ENCODE results near the gene S100A13. TPM values are rescaled to one million over a fixed set of nuclear protein-coding genes. Genes with fewer than 3 reads are reported as not detected.
A peak's percentile ranks its signal among the peaks of the same experiment; 100 is the strongest.

S100A13 gene
- total RNA-seq, 2 donors from 2014 or later = 224 to 284 TPM

DNA sequence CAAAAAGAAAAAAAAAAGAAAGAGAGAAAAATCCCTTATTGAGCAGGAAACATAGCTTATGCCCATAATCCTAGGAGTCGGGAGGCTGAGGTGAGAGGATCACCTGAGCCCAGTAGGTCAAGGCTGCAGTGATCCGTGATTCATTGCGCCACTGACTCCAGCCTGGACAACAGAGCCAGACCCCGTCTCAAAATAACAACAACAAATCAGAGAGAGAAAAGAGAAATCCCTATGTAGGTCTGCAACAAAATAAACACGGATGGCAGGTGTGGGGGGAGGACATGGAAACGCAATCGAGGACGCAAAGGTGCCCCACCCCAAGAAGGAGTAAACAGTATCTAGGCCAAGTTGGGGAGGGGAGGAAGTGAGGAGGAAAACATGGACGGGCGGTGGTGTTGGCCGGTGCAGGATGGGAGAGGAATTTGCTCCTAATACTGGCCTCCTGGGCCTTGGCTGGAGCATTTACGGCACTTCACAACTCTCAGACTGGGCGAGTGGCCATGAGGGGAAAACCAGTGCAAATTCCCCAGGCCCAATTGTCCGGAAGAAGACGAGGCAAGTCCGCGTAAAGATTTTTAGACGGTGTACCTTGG, 6.0 kb upstream of the S100A13 start:
- Histone ChIP-seq H3K36me3 (ENCODE audit: control insufficient read depth, insufficient read depth, low read length) (peaks cover 29% of the 10 kb centered on the region), H3K4me1 (ENCODE audit: control insufficient read depth, insufficient read depth, low read length) (no peaks in the 10 kb centered on the region), H3K9ac (ENCODE audit: extremely low read depth, low read length, poor library complexity, severe bottlenecking) (no peak overlapping the region), H3K9me3 (ENCODE audit: control insufficient read depth, low read length) (peaks cover 7% of the 10 kb centered on the region), H3K27ac (ENCODE audit: low read depth, low read length) (no peak overlapping the region), H3K27me3 (ENCODE audit: control insufficient read depth, insufficient read depth, low read length, poor library complexity, severe bottlenecking) (no peaks in the 10 kb centered on the region), H3K4me3 (ENCODE audit: low read length) (peak overlapping the region; percentile 98)
- Mint-ChIP-seq H3K9me3 (peaks cover 4% of the 10 kb centered on the region), H3K27ac (peak overlapping the region; percentile 100), H3K36me3 (ENCODE audit: low read depth) (peaks cover 35% of the 10 kb centered on the region), H3K4me1 (peaks cover 18% of the 10 kb centered on the region), H3K27me3 (ENCODE audit: insufficient read depth) (no peaks in the 10 kb centered on the region), H3K4me3 (peak overlapping the region; percentile 98)
- 85 to 90% methylated on average over 10 to 18 of the region's 18 CpGs for WGBS, 2 experiments (ENCODE audit: insufficient coverage in 1 of 2, insufficient read length in 1 of 2)
- TF ChIP-seq, protein P1, sequence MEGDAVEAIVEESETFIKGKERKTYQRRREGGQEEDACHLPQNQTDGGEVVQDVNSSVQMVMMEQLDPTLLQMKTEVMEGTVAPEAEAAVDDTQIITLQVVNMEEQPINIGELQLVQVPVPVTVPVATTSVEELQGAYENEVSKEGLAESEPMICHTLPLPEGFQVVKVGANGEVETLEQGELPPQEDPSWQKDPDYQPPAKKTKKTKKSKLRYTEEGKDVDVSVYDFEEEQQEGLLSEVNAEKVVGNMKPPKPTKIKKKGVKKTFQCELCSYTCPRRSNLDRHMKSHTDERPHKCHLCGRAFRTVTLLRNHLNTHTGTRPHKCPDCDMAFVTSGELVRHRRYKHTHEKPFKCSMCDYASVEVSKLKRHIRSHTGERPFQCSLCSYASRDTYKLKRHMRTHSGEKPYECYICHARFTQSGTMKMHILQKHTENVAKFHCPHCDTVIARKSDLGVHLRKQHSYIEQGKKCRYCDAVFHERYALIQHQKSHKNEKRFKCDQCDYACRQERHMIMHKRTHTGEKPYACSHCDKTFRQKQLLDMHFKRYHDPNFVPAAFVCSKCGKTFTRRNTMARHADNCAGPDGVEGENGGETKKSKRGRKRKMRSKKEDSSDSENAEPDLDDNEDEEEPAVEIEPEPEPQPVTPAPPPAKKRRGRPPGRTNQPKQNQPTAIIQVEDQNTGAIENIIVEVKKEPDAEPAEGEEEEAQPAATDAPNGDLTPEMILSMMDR (conservative IDR thresholded peaks at IDR 0.05) = no peak
- DNase-seq = no peak

DNA sequence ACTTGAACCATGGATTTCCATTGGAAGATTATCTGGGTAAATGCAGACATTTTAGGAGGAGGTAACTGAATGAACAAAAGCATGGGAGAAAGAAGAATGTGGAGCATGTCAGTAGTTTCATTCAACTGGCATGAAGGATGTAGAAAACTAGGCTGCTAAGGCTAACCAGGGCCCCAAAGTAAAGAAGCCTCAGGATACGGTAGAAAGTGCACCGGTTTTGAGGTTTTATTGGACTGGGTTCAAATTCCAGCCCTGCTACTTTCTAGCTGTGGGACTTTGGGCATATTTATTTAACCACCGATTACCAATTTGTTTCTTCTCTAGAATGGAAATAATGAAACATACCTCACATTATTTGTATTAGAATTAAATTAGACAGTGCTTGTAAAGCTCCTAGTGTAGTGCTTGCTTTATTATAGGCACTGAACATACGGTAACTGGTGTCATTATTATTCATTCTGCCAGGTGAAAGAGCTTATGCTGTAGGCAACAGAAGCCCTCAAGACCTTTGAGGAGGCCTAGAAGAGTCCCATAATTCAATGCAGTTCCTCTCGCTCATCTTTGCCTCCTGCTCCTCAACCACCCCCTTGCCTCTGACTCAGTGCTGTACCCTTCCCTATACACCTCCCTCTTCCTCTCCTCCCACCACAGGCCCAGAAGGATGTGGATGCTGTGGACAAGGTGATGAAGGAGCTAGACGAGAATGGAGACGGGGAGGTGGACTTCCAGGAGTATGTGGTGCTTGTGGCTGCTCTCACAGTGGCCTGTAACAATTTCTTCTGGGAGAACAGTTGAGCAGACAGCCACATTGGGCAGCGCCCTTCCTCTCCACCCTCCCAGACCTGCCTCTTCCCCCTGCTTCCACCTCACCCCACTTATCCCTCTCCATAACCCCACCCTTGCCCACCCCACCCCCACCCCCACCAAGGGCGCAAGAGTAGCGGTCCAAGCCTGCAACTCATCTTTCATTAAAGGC, 4.0 kb upstream of the S100A13 start:
- Histone ChIP-seq H3K9me3 (ENCODE audit: control insufficient read depth, low read length) (peaks cover under 1% of the 10 kb centered on the region), H3K4me3 (ENCODE audit: low read length) (no peak overlapping the region), H3K4me1 (ENCODE audit: control insufficient read depth, insufficient read depth, low read length) (no peaks in the 10 kb centered on the region), H3K36me3 (ENCODE audit: control insufficient read depth, insufficient read depth, low read length) (peaks cover 12% of the 10 kb centered on the region), H3K27me3 (ENCODE audit: control insufficient read depth, insufficient read depth, low read length, poor library complexity, severe bottlenecking) (no peaks in the 10 kb centered on the region), H3K9ac (ENCODE audit: extremely low read depth, low read length, poor library complexity, severe bottlenecking) (no peak overlapping the region), H3K27ac (ENCODE audit: low read depth, low read length) (no peak overlapping the region)
- Mint-ChIP-seq H3K27me3 (ENCODE audit: insufficient read depth) (no peaks in the 10 kb centered on the region), H3K4me1 (peaks cover 24% of the 10 kb centered on the region), H3K36me3 (ENCODE audit: low read depth) (peaks cover 19% of the 10 kb centered on the region), H3K4me3 (no peak overlapping the region), H3K9me3 (peaks cover 4% of the 10 kb centered on the region), H3K27ac (no peak overlapping the region)
- TF ChIP-seq, protein P1 (conservative IDR thresholded peaks at IDR 0.05) = no peak
- 95 to 98% methylated on average over 3 to 7 of the region's 10 CpGs for WGBS, 2 experiments (ENCODE audit: insufficient coverage in 1 of 2, insufficient read length in 1 of 2)
- DNase-seq = no peak

DNA sequence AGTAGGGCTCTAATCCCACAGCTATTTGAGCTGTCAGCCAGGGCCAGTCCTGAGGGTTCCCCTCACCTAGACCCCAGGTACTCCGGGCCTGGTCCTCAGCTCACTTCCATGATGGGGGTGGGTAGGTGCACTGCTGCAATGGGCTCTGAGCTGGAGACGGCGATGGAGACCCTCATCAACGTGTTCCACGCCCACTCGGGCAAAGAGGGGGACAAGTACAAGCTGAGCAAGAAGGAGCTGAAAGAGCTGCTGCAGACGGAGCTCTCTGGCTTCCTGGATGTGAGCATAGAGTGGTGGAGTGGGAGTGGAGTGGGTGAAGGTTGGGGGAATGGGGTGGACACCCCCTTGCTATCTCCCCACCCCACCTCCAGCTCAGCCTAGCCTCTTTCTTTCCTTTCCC, 3.1 kb upstream of the S100A13 start:
- no peak overlapping the region for H3K4me3 Mint-ChIP-seq
- 92 to 100% methylated on average over 5 to 7 of the region's 7 CpGs for WGBS, 2 experiments (ENCODE audit: insufficient coverage in 1 of 2, insufficient read length in 1 of 2)

More for the DNA sequence above, 3.1 kb upstream of the S100A13 start:
- Mint-ChIP-seq H3K36me3 (ENCODE audit: low read depth) (peaks cover 17% of the 10 kb centered on the region), H3K27me3 (ENCODE audit: insufficient read depth) (no peaks in the 10 kb centered on the region), H3K4me1 (peaks cover 29% of the 10 kb centered on the region), H3K9me3 (peaks cover 4% of the 10 kb centered on the region), H3K27ac (no peak overlapping the region)
- no peak overlapping the region for H3K4me3 ChIP-seq (ENCODE audit: low read length)
- TF ChIP-seq, protein P1 (conservative IDR thresholded peaks at IDR 0.05) = no peak
- peaks cover 9% of the 10 kb centered on the region for H3K36me3 ChIP-seq (ENCODE audit: control insufficient read depth, insufficient read depth, low read length)
- H3K27ac ChIP-seq (ENCODE audit: low read depth, low read length) = no peak overlapping the region
- no peaks in the 10 kb centered on the region for H3K9me3 ChIP-seq (ENCODE audit: control insufficient read depth, low read length)
- no peak overlapping the region for H3K9ac ChIP-seq (ENCODE audit: extremely low read depth, low read length, poor library complexity, severe bottlenecking)
- no peak for DNase-seq
- no peaks in the 10 kb centered on the region for H3K4me1 ChIP-seq (ENCODE audit: control insufficient read depth, insufficient read depth, low read length)
- no peaks in the 10 kb centered on the region for H3K27me3 ChIP-seq (ENCODE audit: control insufficient read depth, insufficient read depth, low read length, poor library complexity, severe bottlenecking)

Measured in endodermal cell (in vitro differentiated cells).